ENCODE data around the gene ATXN1. TPM values are rescaled to one million over a fixed set of nuclear protein-coding genes. Genes with fewer than 3 reads are reported as not detected.

The ATXN1 gene
- total and polyA plus RNA-seq, 2 experiments from 2014 or later: 4.8 to 9.1 TPM

DNA sequence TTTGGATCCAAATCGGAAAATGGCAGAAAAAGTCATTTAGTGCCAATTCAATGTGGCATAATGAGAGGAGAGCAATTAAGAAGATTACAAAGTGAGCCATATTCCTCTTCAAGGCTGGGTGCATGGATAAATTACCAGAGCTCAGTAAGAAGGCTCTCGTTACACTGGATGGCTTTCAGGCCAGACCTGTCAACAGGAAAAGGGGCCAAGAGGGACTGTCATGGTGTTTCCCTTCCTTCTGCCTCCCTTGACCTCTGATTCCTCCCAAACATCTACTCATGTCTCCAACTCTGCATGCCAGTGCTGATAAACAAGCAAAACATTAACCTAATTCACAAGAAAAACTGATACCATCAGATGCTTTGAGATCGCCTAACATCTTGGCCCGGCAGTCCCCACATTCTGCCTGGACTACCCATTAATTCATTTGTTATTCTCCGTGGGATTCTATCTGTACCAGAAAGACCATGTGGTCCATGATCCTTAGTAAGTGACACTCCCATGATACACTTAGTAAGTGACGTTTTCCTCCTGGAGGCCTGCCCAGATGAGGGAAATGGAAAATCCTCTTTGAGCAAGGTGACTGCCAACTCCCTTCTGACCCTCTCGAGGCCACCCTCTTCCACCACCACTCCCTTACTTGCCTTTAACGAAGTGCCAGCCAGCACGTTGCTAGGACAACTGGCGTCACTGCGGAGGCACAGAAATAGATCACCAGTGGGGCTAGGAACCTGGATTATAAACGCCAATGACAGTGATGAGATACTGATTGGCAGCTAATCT lies 283.7 kb downstream of the ATXN1 start:
- Mint-ChIP-seq H3K4me3 (no peak overlapping the region), H3K27me3 (ENCODE audit: insufficient read depth, low read depth, poor library complexity) (peaks cover 1% of the 10 kb centered on the region), H3K36me3 (ENCODE audit: low read depth) (no peaks in the 10 kb centered on the region), H3K4me1 (no peaks in the 10 kb centered on the region), H3K9me3 (peaks cover 3% of the 10 kb centered on the region; the same call in 2 of the 3 replicates), H3K27ac (no peak overlapping the region)
- H3K4me3 ChIP-seq: no peak overlapping the region
- H4K20me1 ChIP-seq (replicated peaks; ENCODE audit: insufficient read depth): no peaks in the 10 kb centered on the region
- no peak for ATAC-seq
- H3F3A ChIP-seq (replicated peaks; ENCODE audit: low read depth): no peaks in the 10 kb centered on the region
- H3K36me3 ChIP-seq (ENCODE audit: insufficient read depth): no peaks in the 10 kb centered on the region
- no peaks in the 10 kb centered on the region for H3K9me2 ChIP-seq (ENCODE audit: insufficient read depth)
- no peaks in the 10 kb centered on the region for H3K79me2 ChIP-seq (replicated peaks; ENCODE audit: insufficient read depth)
- TF ChIP-seq, protein P1, sequence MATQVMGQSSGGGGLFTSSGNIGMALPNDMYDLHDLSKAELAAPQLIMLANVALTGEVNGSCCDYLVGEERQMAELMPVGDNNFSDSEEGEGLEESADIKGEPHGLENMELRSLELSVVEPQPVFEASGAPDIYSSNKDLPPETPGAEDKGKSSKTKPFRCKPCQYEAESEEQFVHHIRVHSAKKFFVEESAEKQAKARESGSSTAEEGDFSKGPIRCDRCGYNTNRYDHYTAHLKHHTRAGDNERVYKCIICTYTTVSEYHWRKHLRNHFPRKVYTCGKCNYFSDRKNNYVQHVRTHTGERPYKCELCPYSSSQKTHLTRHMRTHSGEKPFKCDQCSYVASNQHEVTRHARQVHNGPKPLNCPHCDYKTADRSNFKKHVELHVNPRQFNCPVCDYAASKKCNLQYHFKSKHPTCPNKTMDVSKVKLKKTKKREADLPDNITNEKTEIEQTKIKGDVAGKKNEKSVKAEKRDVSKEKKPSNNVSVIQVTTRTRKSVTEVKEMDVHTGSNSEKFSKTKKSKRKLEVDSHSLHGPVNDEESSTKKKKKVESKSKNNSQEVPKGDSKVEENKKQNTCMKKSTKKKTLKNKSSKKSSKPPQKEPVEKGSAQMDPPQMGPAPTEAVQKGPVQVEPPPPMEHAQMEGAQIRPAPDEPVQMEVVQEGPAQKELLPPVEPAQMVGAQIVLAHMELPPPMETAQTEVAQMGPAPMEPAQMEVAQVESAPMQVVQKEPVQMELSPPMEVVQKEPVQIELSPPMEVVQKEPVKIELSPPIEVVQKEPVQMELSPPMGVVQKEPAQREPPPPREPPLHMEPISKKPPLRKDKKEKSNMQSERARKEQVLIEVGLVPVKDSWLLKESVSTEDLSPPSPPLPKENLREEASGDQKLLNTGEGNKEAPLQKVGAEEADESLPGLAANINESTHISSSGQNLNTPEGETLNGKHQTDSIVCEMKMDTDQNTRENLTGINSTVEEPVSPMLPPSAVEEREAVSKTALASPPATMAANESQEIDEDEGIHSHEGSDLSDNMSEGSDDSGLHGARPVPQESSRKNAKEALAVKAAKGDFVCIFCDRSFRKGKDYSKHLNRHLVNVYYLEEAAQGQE (IDR thresholded peaks at IDR 0.05; ENCODE audit: unreplicated experiment): no peak
- TF ChIP-seq CREB1 (CRISPR knock-in tag; IDR thresholded peaks at IDR 0.05; ENCODE audit: low read depth): no peak
- no peak for TF ChIP-seq POLR2AphosphoS5 (IDR thresholded peaks at IDR 0.05; ENCODE audit: low read depth)
- TF ChIP-seq JUNB (IDR thresholded peaks at IDR 0.05; ENCODE audit: unreplicated experiment): no peak
- TF ChIP-seq, protein P2, sequence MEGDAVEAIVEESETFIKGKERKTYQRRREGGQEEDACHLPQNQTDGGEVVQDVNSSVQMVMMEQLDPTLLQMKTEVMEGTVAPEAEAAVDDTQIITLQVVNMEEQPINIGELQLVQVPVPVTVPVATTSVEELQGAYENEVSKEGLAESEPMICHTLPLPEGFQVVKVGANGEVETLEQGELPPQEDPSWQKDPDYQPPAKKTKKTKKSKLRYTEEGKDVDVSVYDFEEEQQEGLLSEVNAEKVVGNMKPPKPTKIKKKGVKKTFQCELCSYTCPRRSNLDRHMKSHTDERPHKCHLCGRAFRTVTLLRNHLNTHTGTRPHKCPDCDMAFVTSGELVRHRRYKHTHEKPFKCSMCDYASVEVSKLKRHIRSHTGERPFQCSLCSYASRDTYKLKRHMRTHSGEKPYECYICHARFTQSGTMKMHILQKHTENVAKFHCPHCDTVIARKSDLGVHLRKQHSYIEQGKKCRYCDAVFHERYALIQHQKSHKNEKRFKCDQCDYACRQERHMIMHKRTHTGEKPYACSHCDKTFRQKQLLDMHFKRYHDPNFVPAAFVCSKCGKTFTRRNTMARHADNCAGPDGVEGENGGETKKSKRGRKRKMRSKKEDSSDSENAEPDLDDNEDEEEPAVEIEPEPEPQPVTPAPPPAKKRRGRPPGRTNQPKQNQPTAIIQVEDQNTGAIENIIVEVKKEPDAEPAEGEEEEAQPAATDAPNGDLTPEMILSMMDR (conservative IDR thresholded peaks at IDR 0.05; ENCODE audit: low read depth in 2 of 2): no peak
- no peak overlapping the region for H3K4me2 ChIP-seq
- peaks cover 7% of the 10 kb centered on the region; the same call in 1 of the 2 replicates for H3K4me1 ChIP-seq (ENCODE audit: insufficient read depth)
- H3K27me3 ChIP-seq (ENCODE audit: insufficient read depth): no peaks in the 10 kb centered on the region
- DNase-seq (ENCODE audit: low spot score): no peak
- H2AFZ ChIP-seq: no peak overlapping the region
- no peak overlapping the region for H3K27ac ChIP-seq (ENCODE audit: low read depth)

DNA sequence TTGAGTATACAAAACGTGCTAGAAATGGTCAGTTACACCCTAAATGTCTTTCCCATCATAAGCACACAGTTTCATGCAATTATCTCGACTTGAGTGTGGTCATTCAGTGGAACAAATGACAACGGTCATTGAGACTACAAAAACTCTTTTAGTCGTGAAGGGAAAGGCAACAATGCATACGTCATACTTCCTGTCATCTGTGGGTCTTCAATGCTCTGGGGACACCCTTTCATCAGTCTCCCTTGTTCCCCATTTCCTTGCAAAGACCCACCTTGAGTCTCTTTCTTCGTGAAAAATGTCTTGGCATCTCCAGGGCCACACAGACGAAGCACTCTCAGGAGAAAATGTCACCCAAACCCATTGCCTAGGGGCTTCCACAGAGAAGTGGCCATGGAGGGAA lies 284.4 kb downstream of the ATXN1 start:
- H3K4me3 ChIP-seq: no peak overlapping the region
- Mint-ChIP-seq H3K36me3 (ENCODE audit: low read depth) (no peaks in the 10 kb centered on the region), H3K4me3 (no peak overlapping the region), H3K27ac (no peak overlapping the region), H3K27me3 (ENCODE audit: insufficient read depth, low read depth, poor library complexity) (peaks cover 1% of the 10 kb centered on the region), H3K9me3 (no peaks in the 10 kb centered on the region), H3K4me1 (no peaks in the 10 kb centered on the region; the same call in 2 of the 3 replicates)
- no peaks in the 10 kb centered on the region for H3K36me3 ChIP-seq (ENCODE audit: insufficient read depth)
- H3K27me3 ChIP-seq (ENCODE audit: insufficient read depth): no peaks in the 10 kb centered on the region
- H4K20me1 ChIP-seq (replicated peaks; ENCODE audit: insufficient read depth): no peaks in the 10 kb centered on the region
- H2AFZ ChIP-seq: no peak overlapping the region
- H3F3A ChIP-seq (replicated peaks; ENCODE audit: low read depth): no peaks in the 10 kb centered on the region
- no peak for ATAC-seq
- no peak overlapping the region for H3K4me2 ChIP-seq
- DNase-seq (ENCODE audit: low spot score): no peak
- H3K9me2 ChIP-seq (ENCODE audit: insufficient read depth): no peaks in the 10 kb centered on the region
- H3K27ac ChIP-seq (ENCODE audit: low read depth): no peak overlapping the region
- no peaks in the 10 kb centered on the region for H3K79me2 ChIP-seq (replicated peaks; ENCODE audit: insufficient read depth)
- peaks cover 3% of the 10 kb centered on the region; the same call in 1 of the 2 replicates for H3K4me1 ChIP-seq (ENCODE audit: insufficient read depth)
- TF ChIP-seq NANOG (IDR thresholded peaks at IDR 0.05; ENCODE audit: borderline replicate concordance) (no peak), EZH2phosphoT487 (IDR thresholded peaks at IDR 0.05; ENCODE audit: unreplicated experiment) (no peak), POLR2AphosphoS5 (IDR thresholded peaks at IDR 0.05; ENCODE audit: low read depth) (no peak), JUNB (IDR thresholded peaks at IDR 0.05; ENCODE audit: unreplicated experiment) (no peak), ZNF114 (CRISPR knock-in tag; IDR thresholded peaks at IDR 0.05) (no peak), EZH2 (IDR thresholded peaks at IDR 0.05; ENCODE audit: low read depth, unreplicated experiment) (no peak), STAT1 (IDR thresholded peaks at IDR 0.05; ENCODE audit: unreplicated experiment) (no peak), ZNF331 (CRISPR knock-in tag; IDR thresholded peaks at IDR 0.05; ENCODE audit: low read depth) (no peak)
- TF ChIP-seq, protein P2 (conservative IDR thresholded peaks at IDR 0.05; ENCODE audit: low read depth in 2 of 2): no peak
- TF ChIP-seq, protein P3, sequence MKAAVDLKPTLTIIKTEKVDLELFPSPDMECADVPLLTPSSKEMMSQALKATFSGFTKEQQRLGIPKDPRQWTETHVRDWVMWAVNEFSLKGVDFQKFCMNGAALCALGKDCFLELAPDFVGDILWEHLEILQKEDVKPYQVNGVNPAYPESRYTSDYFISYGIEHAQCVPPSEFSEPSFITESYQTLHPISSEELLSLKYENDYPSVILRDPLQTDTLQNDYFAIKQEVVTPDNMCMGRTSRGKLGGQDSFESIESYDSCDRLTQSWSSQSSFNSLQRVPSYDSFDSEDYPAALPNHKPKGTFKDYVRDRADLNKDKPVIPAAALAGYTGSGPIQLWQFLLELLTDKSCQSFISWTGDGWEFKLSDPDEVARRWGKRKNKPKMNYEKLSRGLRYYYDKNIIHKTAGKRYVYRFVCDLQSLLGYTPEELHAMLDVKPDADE (IDR thresholded peaks at IDR 0.05): no peak

Data from GM23338 (cell line).